DND-41 (cell line): ENCODE results near the gene GIGYF1.

Experiments used
- ATAC-seq: fragments of 200-7000 bp; cut with Tn5 transposase; 3 replicates; pipeline ENCODE4 v1.9.1; 2021; ENCODE audit warnings: low read depth; ENCODE audit not compliant: insufficient read depth
- DNase-seq: peaks from one replicate; pipeline ENCODE4 v3.0.0-alpha.2; 2020
- H2AFZ ChIP-seq: 2 replicates; pipeline ENCODE4 v1.6.0; 2012; ENCODE audit warnings: low read depth, low read length
- H3K27ac ChIP-seq: 2 replicates; pipeline ENCODE4 v1.5.1; 2012; ENCODE audit warnings: low read length, inconsistent platforms
- H3K27me3 ChIP-seq: fragments of 200-600 bp; sonication (generic); 2 replicates; pipeline ENCODE4 v1.6.0; 2012; ENCODE audit warnings: low read length, mild to moderate bottlenecking, inconsistent platforms; ENCODE audit not compliant: insufficient read depth, poor library complexity
- H3K36me3 ChIP-seq: 2 replicates; pipeline ENCODE4 v1.5.1; 2012; ENCODE audit warnings: low read length, inconsistent platforms; ENCODE audit not compliant: insufficient read depth
- H3K4me1 ChIP-seq: 2 replicates; pipeline ENCODE4 v1.5.1; 2012; ENCODE audit warnings: mild to moderate bottlenecking, low read length; ENCODE audit not compliant: insufficient read depth
- H3K4me2 ChIP-seq: 2 replicates; pipeline ENCODE4 v1.6.0; 2012; ENCODE audit warnings: mild to moderate bottlenecking, moderate library complexity, low read length, inconsistent platforms; ENCODE audit not compliant: insufficient read depth
- H3K4me3 ChIP-seq, 2 experiments: fragments of 200-600 bp in 1 of 2; shearing (Covaris generic) in 1 of 2; 2 replicates each; pipeline ENCODE4 v1.5.1; 2012 to 2016; ENCODE audit warnings: inconsistent platforms in 2 of 2, low read length in 2 of 2, mild to moderate bottlenecking in 2 of 2, low read depth in 1 of 2, moderate library complexity in 1 of 2
- H3K79me2 ChIP-seq: 2 replicates; pipeline ENCODE4 v1.6.0; 2012; ENCODE audit warnings: low read length, inconsistent platforms; ENCODE audit not compliant: insufficient read depth
- H3K9ac ChIP-seq: 2 replicates; pipeline ENCODE4 v1.6.0; 2012; ENCODE audit warnings: low read depth, mild to moderate bottlenecking, inconsistent platforms, low read length, moderate library complexity
- H3K9me3 ChIP-seq: 2 replicates; pipeline ENCODE4 v1.5.1; 2012; ENCODE audit warnings: low read length, moderate library complexity, mild to moderate bottlenecking, inconsistent platforms; ENCODE audit not compliant: insufficient read depth, severe bottlenecking
- H4K20me1 ChIP-seq: 2 replicates; pipeline ENCODE4 v1.6.0; 2012; ENCODE audit warnings: low read length; ENCODE audit not compliant: insufficient read depth
- CTCF ChIP-seq: IDR thresholded peaks from 2 replicates; pipeline ENCODE4 v1.5.1; 2012; ENCODE audit warnings: borderline replicate concordance, low read length, moderate library complexity, mild to moderate bottlenecking; ENCODE audit not compliant: poor library complexity, severe bottlenecking; ENCODE audit errors: extremely low read depth
- EZH2 ChIP-seq: IDR thresholded peaks from 3 replicates; pipeline ENCODE4 v1.6.1; 2012; ENCODE audit warnings: borderline replicate concordance, low read depth, mild to moderate bottlenecking, moderate library complexity, low read length, inconsistent platforms; ENCODE audit not compliant: severe bottlenecking

Gene GIGYF1

GRCh38 chr7:100691676-100692577, 2.1 kb downstream of the GIGYF1 start:
- peak overlapping the region; percentile 84 for H3K9ac ChIP-seq
- H3K27me3 ChIP-seq: no peaks in the 10 kb centered on the region
- TF ChIP-seq CTCF (peak; percentile 97), EZH2 (no peak)
- H3K4me2 ChIP-seq: peak overlapping the region; percentile 86
- peaks cover 42% of the 10 kb centered on the region for H3K4me1 ChIP-seq
- peaks cover 52% of the 10 kb centered on the region for H3K36me3 ChIP-seq
- peak overlapping the region; percentile 72; the same call in 1 of the 2 replicates for H3K27ac ChIP-seq
- H3K4me3 ChIP-seq: peak overlapping the region; percentile 93 to 99; a peak in 3 of 4 replicates
- ATAC-seq: peak; percentile 91
- peaks cover 62% of the 10 kb centered on the region for H3K79me2 ChIP-seq
- H3K9me3 ChIP-seq: no peaks in the 10 kb centered on the region
- peaks cover 62% of the 10 kb centered on the region for H4K20me1 ChIP-seq
- DNase-seq: peak; percentile 85
- H2AFZ ChIP-seq: no peak overlapping the region

DNA sequence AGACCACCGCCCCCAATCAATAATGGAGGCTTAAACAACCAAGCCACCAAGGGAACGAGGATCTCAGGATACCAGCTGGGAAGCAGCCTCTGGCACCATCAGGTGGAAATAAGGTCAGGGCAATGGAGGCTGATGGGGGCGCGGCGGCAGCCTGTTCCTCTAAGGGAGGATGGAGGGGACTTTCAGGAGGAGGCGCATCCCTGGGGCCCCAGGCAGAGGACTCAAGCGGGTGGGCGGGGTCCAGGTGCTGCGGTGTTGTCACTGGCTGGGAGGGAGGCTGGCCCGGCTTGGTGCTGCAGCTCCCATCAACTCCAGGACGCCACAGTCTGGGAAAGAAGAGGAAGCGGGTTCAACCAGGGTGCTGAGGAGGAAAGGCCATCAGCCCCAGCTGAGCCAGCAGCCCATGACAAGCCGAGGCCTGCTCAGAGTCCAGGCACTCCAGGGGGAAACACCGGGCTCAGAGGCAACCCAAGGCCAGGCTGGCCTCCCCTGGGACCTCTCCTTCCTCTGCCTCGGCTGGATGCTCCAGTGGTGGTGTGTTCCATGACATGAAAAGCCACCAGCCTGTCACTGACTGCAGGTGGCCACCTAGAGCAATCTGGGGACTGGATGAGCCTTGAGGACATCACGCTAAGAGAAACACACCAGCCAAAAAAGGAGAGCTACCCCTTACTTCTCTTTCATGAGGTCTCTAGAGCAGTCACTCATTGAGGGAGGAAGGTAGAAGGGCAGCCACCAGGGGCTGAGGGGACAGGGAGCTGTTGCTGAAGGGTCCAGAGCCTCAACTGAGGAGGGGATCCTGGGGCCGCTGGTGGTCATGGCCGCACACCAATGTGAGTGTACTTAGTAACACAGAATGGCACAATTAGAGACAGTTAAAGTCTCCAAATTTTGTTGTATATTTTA, 4.6 kb downstream of the GIGYF1 start:
- peaks cover 62% of the 10 kb centered on the region for H3K79me2 ChIP-seq
- no peaks in the 10 kb centered on the region for H3K27me3 ChIP-seq
- H3K4me3 ChIP-seq: no peak overlapping the region
- no peak overlapping the region for H2AFZ ChIP-seq
- peaks cover 76% of the 10 kb centered on the region for H3K36me3 ChIP-seq
- no peak overlapping the region for H3K9ac ChIP-seq
- H3K4me1 ChIP-seq: peaks cover 37% of the 10 kb centered on the region
- H3K4me2 ChIP-seq: no peak overlapping the region
- peaks cover 84% of the 10 kb centered on the region for H4K20me1 ChIP-seq
- TF ChIP-seq EZH2: no peak
- no peak overlapping the region for H3K27ac ChIP-seq
- H3K9me3 ChIP-seq: no peaks in the 10 kb centered on the region
- DNase-seq: no peak
- ATAC-seq: no peak

GRCh38 chr7:100688326-100688860, 5.7 kb downstream of the GIGYF1 start:
- Histone ChIP-seq H3K4me3 (no peak overlapping the region), H2AFZ (no peak overlapping the region), H3K27me3 (no peaks in the 10 kb centered on the region), H3K4me2 (no peak overlapping the region), H4K20me1 (peaks cover 87% of the 10 kb centered on the region), H3K27ac (no peak overlapping the region), H3K36me3 (peaks cover 87% of the 10 kb centered on the region), H3K79me2 (peaks cover 58% of the 10 kb centered on the region), H3K9ac (no peak overlapping the region), H3K9me3 (no peaks in the 10 kb centered on the region), H3K4me1 (peaks cover 35% of the 10 kb centered on the region)
- ATAC-seq (no peak), DNase-seq (no peak)
- TF ChIP-seq EZH2 (no peak), CTCF (no peak)
